HG02852 (cell line): ENCODE results near the gene UBL4B.

Source experiments
- ATAC-seq: cut with Tn5 transposase; IDR thresholded peaks from one replicate; pipeline ENCODE4 v1.9.1; 2021; ENCODE audit warnings: mild to moderate bottlenecking, moderate library complexity; ENCODE audit not compliant: unreplicated experiment

Gene UBL4B

GRCh38 chr1:110151175-110151669 is 39.0 kb downstream of the UBL4B start:
- no peak for ATAC-seq

DNA sequence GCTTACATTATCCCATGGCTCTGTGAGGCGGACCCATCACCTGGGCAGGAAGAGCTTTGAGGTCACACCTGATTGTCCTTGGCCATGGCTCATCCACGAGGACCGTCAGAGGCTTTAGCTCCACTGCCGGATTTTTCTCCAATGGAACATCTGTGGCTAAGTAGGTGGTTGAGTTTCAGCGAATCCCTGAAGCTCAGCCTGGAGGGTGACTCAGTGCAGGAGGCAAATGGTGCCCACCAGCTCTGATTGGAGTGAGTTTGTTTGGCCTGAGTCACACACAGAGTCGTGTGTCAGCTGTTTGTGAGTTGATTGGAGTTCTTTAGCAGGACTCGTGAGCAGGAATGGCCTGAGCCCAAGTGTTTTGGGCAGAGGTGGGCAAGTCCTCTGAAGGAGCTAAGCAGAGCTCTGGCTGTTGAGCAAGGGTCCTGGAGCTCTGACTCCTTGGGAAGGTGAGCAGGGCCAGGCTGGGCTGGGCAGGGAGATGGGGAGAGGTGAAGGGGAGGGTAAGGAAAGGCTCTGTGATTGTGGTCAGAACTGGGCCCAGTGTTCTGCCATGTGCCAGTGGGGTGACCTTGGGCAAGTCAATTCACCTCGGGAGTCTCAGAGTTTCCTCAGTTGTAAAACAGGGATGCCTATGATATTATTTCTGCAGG is 40.0 kb downstream of the UBL4B start:
- ATAC-seq = no peak

- no peak for ATAC-seq
Measured at GRCh38 chr1:110153407-110153950, 41.2 kb downstream of the UBL4B start.

DNA sequence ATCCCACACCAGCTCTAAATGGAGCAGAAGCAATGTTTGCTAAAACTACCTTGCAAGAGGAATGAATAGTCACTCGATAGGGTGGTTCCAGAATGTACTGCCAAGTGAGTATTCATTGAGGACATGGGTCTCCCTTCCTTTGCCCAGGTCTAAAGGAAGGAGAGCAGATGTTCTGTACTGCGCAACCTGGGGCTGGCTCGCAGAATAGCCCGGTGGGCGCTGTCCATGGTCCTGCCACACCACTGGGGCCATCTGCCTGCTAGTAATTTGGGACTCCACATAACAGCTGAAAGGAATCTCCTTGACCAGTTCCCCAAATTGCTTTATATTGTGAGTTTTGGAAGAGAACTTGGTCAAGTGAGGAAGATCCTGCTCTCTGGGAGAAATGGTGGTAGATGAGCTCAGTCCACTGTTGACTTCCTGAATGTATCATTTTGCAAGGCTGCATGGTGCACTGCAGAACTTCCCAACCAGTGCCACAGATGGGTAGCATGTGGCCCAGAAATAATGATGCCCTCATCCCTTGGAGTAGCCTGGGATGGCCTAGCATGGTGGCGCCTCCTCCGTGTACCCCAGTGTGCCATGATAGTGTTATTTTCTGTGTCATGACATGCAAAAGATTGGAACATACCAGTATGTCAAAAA is 43.8 kb downstream of the UBL4B start:
- no peak for ATAC-seq

DNA sequence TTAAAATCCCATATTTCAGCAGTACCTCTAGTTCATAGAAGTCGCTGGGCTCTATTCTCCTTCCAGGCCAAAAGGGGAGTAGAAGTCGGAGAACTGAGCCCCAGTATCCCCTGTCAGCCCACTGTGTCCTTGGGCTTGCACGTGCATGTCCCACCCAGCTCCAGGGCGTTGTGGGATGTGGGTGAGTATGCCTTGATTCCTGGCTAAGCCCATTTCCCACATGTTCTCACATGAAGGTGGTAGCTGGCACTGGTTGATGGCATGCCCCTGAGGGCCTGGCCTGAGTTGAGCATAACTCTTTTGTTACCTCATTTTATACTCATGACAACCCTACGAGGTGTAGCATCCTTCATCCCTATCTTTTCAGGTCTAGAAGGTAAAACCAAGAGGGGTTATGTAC is 46.0 kb downstream of the UBL4B start:
- no peak for ATAC-seq

GRCh38 chr1:110159168-110159567 is 46.9 kb downstream of the UBL4B start:
- no peak for ATAC-seq

DNA sequence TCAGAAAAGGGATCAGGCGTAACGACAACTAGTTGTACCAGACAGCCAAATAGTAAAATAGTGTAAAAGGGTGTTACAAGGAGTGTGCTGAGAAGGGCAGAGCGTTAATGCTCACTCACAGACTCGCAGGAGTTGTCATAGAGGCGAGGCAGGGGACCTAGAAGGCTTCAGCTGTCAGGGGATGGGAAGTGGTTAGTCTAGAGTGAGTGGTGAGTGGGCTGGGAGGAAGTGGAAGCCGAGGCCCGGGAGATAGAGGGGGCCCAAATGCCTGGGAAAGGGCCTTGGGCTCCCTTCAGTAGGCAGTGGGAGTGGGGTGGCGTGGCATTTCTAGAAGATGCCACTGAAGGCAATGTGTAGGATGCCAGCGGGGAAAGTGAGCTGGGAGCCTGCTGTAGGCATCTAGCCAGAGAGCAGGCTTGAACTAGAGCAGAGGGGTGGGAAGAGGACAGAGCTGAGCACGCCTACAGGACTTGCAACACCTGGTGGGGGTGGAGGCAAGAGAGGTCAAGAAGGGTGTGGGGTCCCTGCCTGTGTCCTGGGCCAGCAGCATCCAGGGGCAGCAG is 48.4 kb downstream of the UBL4B start:
- no peak for ATAC-seq

DNA sequence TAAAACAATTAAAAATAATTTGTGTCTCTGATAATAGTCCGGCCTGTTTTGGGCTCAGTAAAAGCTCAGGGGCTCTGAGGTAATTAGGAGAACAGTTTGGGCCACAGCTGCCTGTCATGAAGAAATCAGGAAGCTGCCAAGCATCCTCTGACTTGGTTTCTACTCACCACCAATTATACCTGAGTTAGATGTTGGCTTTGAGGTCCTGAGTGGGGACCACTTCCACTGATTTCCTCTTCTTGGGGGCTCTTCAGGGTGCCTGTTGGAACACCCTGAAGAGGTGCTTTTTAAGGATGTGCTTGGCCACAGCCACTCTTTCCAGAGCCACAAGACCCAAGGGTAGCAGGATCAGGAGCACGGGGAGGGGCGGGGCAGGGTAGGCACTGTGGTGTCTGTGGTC is 48.9 kb downstream of the UBL4B start:
- ATAC-seq = no peak

DNA sequence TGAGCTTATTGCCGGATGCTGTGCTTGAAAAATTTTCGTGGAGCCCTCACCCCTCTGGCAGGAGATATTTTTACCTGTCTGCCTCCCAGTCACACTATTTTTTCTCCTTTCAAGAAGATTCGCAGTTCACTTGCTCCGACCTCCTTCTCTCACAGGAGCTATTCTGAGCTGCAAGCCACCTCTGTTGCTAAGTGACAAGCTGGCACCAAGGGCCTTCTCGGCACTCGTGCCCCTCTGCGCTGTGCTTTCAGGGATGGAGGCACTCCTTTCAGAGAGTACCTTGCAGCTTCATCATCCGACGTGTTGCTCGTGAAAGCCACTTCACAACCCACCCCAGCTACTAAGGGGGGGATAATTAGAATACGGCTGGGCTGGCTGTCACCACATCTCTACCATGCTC is 49.6 kb downstream of the UBL4B start:
- ATAC-seq = no peak
